ENCODE measurements around the gene TTC21B. TPM values are rescaled to one million over a fixed set of nuclear protein-coding genes. Genes with fewer than 3 reads are reported as not detected.

The TTC21B gene
- total and polyA plus RNA-seq, 8 donors = 3.3 to 78.6 (median 11.8) TPM

DNA sequence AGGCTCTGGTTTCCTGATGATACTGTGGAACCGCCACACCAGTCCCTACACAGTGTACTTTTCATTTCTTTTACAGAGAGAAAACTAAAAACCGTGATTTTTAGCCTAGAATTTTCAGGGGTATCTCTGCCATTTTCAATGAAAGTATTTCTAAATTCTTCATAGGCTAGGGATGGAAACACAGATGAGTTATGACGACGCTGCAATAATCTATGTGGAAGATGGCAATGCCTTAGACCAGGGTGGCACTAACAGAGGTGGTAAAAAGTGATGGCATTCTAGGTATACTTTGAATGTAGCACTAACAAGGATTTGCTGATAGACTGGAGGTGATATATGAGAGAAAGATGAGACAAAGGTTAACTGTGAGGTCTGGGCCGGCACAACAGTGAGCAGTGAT, 56.5 kb downstream of the TTC21B start:
- intact Hi-C loops (cut with DNase I; ENCODE audit: low total_unique reads) = no loop called here
- TF ChIP-seq POLR2AphosphoS5 (IDR thresholded peaks at IDR 0.05) (no peak), POLR2A (IDR thresholded peaks at IDR 0.05) (no peak), EP300 (IDR thresholded peaks at IDR 0.05) (no peak)
- TF ChIP-seq, protein P1, sequence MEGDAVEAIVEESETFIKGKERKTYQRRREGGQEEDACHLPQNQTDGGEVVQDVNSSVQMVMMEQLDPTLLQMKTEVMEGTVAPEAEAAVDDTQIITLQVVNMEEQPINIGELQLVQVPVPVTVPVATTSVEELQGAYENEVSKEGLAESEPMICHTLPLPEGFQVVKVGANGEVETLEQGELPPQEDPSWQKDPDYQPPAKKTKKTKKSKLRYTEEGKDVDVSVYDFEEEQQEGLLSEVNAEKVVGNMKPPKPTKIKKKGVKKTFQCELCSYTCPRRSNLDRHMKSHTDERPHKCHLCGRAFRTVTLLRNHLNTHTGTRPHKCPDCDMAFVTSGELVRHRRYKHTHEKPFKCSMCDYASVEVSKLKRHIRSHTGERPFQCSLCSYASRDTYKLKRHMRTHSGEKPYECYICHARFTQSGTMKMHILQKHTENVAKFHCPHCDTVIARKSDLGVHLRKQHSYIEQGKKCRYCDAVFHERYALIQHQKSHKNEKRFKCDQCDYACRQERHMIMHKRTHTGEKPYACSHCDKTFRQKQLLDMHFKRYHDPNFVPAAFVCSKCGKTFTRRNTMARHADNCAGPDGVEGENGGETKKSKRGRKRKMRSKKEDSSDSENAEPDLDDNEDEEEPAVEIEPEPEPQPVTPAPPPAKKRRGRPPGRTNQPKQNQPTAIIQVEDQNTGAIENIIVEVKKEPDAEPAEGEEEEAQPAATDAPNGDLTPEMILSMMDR (IDR thresholded peaks at IDR 0.05) = no peak
- no peaks in the 10 kb centered on the region for H3K27me3 ChIP-seq
- H3K36me3 ChIP-seq = peaks cover 28 to 97% (median 88%) of the 10 kb centered on the region in 4 donors
- H3K4me3 ChIP-seq = no peak overlapping the region
- no peak for DNase-seq
- no peaks in the 10 kb centered on the region for H3K4me1 ChIP-seq
- no peak overlapping the region for H3K27ac ChIP-seq
- 92 to 96% (median 95%) methylated on average over 5 of the region's 5 CpGs for WGBS, 5 donors
- no peaks in the 10 kb centered on the region for H3K9me3 ChIP-seq

DNA sequence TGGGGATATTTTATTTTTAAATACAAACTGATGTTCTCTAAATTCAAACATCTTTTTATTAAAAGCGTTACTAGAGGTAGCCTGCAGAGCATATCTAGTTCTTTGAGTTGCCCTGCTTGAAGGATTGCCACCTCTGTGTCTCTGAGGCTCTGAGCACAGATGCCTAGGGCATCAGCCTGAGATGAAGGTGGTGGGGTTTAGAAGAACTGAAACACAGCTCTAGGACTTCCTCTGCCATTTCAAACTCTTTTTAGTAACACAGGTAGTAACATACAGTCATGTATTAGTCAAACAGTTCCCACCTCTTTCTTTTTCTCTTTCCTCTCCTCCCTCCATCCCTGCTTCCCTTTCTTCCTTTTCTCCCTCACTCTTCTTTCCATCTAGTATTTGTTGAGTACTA, 57.6 kb downstream of the TTC21B start:
- Histone ChIP-seq H3K9me3 (no peaks in the 10 kb centered on the region), H3K36me3 (peaks cover 24 to 86% (median 79%) of the 10 kb centered on the region in 4 donors), H3K4me1 (no peaks in the 10 kb centered on the region), H3K27me3 (no peaks in the 10 kb centered on the region), H3K4me3 (no peak overlapping the region), H3K27ac (no peak overlapping the region)
- TF ChIP-seq, protein P1 (IDR thresholded peaks at IDR 0.05) = no peak
- TF ChIP-seq EP300 (IDR thresholded peaks at IDR 0.05) = no peak
- no peak for TF ChIP-seq POLR2AphosphoS5 (IDR thresholded peaks at IDR 0.05)
- TF ChIP-seq POLR2A (IDR thresholded peaks at IDR 0.05) = no peak
- intact Hi-C loops (cut with DNase I; ENCODE audit: low total_unique reads) = no loop called here
- no peak for DNase-seq
- 96 to 100% (median 97%) methylated on average over 1 of the region's 1 CpG for WGBS, 5 donors

DNA sequence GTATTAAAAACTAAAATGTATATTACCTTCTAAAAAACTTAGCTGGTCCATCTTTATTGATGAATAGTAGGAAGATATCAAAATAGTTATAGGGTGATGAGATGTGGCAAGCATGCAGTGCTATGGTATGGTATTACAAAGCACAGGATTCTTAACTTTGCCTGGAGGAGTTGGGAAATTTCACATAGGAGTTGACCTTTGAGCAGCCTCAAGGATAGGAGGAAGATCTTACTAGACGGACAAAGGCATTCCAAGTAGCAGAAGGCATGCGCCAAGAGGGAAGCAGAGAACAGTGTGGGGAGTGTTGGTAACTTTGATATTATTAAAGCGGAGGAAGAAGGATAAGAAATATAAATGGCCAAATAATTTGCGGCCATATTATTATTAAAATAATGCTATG, 60.0 kb downstream of the TTC21B start:
- Histone ChIP-seq H3K4me3 (no peak overlapping the region), H3K9me3 (no peaks in the 10 kb centered on the region), H3K4me1 (no peaks in the 10 kb centered on the region), H3K27ac (no peak overlapping the region), H3K27me3 (no peaks in the 10 kb centered on the region), H3K36me3 (peaks cover 24 to 81% (median 69%) of the 10 kb centered on the region in 4 donors)
- DNase-seq = no peak
- 93 to 97% (median 95%) methylated on average over 4 of the region's 4 CpGs for WGBS, 5 donors
- intact Hi-C loops (cut with DNase I; ENCODE audit: low total_unique reads) = no loop called here
- no peak for TF ChIP-seq POLR2AphosphoS5 (IDR thresholded peaks at IDR 0.05)
- TF ChIP-seq, protein P1 (IDR thresholded peaks at IDR 0.05) = no peak
- no peak for TF ChIP-seq POLR2A (IDR thresholded peaks at IDR 0.05)
- TF ChIP-seq EP300 (IDR thresholded peaks at IDR 0.05) = no peak

DNA sequence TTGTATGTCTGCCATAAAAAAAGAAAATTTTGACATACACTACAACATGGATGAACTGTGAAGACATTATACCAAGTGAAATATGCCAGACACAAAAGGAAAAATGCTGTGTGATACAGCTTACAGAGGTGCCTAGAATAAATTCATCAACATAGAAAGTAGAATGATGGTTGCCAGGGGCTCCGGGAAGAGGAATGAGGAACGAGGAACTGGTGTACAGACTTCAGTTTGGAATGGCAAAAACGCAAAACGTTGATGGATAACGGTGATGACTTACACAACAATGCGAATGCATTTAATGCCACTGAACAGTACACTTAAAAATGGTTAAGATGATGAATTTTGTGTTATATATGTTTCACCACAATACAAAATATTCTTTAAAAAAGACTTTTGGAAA, 61.0 kb downstream of the TTC21B start:
- H3K27me3 ChIP-seq = no peaks in the 10 kb centered on the region

More for the DNA sequence above, 61.0 kb downstream of the TTC21B start:
- no peak overlapping the region for H3K4me3 ChIP-seq
- H3K27ac ChIP-seq = no peak overlapping the region
- no peak for DNase-seq
- H3K4me1 ChIP-seq = no peaks in the 10 kb centered on the region
- peaks cover 18 to 79% (median 62%) of the 10 kb centered on the region in 4 donors for H3K36me3 ChIP-seq
- TF ChIP-seq, protein P1 (IDR thresholded peaks at IDR 0.05) = no peak
- no peak for TF ChIP-seq EP300 (IDR thresholded peaks at IDR 0.05)
- TF ChIP-seq POLR2AphosphoS5 (IDR thresholded peaks at IDR 0.05) = no peak
- whole genome bisulfite sequencing, 5 donors = 91 to 97% (median 96%) methylated on average over 6 of the region's 6 CpGs
- H3K9me3 ChIP-seq = no peaks in the 10 kb centered on the region
- intact Hi-C loops (cut with DNase I; ENCODE audit: low total_unique reads) = no loop called here

Measured in stomach (tissue), 9 donors.